ENCODE data around the gene UPP1. TPM values are rescaled to one million over a fixed set of nuclear protein-coding genes. Genes with fewer than 3 reads are reported as not detected.

The UPP1 gene
- total RNA-seq, 4 donors from 2014 or later, result 15.4 to 24.0 (median 16.4) TPM

DNA sequence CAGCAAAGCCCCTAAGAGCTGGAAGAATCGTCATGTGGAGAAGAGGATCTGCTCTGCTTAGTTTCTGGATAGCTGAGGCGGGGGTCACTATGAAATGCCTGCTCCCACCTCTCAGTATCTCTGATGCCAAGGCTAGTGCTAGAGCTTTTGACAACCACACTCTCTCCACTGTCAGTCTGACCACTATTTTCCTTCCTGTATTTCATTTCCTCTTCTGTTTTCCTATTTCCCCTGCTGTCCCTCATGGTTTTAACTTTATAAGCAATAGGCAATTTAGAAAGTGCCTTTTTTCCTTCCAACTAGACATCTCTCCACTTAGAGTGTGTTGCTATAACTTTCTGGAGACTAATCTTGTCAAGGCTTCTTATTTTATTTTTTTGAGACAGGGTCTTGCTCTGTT lies 30.1 kb upstream of the UPP1 start:
- Histone ChIP-seq H3K27ac (no peak overlapping the region), H3K4me3 (no peak overlapping the region), H3K27me3 (no peaks in the 10 kb centered on the region), H3K9me3 (no peaks in the 10 kb centered on the region), H3K36me3 (no peaks in the 10 kb centered on the region), H3K4me1 (no peaks in the 10 kb centered on the region)
- TF ChIP-seq, protein P1, sequence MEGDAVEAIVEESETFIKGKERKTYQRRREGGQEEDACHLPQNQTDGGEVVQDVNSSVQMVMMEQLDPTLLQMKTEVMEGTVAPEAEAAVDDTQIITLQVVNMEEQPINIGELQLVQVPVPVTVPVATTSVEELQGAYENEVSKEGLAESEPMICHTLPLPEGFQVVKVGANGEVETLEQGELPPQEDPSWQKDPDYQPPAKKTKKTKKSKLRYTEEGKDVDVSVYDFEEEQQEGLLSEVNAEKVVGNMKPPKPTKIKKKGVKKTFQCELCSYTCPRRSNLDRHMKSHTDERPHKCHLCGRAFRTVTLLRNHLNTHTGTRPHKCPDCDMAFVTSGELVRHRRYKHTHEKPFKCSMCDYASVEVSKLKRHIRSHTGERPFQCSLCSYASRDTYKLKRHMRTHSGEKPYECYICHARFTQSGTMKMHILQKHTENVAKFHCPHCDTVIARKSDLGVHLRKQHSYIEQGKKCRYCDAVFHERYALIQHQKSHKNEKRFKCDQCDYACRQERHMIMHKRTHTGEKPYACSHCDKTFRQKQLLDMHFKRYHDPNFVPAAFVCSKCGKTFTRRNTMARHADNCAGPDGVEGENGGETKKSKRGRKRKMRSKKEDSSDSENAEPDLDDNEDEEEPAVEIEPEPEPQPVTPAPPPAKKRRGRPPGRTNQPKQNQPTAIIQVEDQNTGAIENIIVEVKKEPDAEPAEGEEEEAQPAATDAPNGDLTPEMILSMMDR (IDR thresholded peaks at IDR 0.05), result no peak
- no peak for TF ChIP-seq POLR2A (IDR thresholded peaks at IDR 0.05)
- no peak for DNase-seq

DNA sequence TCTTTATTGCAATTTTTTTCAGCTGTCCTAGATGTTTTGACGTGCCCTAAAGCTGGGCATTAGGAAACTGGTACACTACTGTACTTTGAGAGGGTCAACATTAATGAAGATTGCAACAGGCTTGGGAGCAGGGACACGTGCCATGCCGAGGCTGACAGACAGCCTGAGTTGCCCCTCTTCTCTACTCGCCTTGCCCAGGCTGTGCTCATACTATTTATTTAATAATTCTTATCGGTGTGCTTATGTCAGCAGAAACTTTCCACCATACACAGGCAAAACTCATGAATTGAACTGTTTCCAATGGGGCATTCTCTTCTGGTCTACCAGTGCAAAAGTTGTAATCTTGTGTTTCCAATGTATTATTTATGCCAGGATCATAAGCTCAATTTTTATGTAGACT lies 29.4 kb upstream of the UPP1 start:
- Histone ChIP-seq H3K9me3 (no peaks in the 10 kb centered on the region), H3K36me3 (no peaks in the 10 kb centered on the region), H3K4me1 (no peaks in the 10 kb centered on the region), H3K4me3 (no peak overlapping the region), H3K27ac (no peak overlapping the region), H3K27me3 (no peaks in the 10 kb centered on the region)
- no peak for DNase-seq
- TF ChIP-seq, protein P1 (IDR thresholded peaks at IDR 0.05), result no peak
- TF ChIP-seq POLR2A (IDR thresholded peaks at IDR 0.05), result no peak

DNA sequence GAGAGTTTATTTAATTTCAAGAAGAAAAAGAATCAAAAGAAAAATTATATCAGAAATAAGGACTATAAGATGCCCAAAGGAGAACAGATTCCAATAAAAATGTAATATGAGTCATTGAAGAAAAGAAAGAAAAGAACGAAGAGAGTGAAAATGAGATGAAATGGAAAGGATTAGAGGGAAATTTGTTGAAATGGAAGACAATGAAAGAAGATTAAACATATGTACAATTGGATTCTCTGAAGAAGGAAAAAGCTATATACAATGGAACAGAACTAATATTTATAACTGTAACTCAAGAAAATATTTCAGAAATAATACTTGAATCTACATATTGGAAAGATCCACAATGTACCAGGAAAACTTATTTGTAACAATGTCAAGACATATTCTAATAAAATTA lies 25.1 kb upstream of the UPP1 start:
- Histone ChIP-seq H3K4me1 (no peaks in the 10 kb centered on the region), H3K27me3 (no peaks in the 10 kb centered on the region), H3K27ac (no peak overlapping the region), H3K9me3 (no peaks in the 10 kb centered on the region), H3K36me3 (no peaks in the 10 kb centered on the region), H3K4me3 (no peak overlapping the region)
- no peak for DNase-seq
- TF ChIP-seq POLR2A (IDR thresholded peaks at IDR 0.05), result no peak
- TF ChIP-seq, protein P1 (IDR thresholded peaks at IDR 0.05), result no peak

DNA sequence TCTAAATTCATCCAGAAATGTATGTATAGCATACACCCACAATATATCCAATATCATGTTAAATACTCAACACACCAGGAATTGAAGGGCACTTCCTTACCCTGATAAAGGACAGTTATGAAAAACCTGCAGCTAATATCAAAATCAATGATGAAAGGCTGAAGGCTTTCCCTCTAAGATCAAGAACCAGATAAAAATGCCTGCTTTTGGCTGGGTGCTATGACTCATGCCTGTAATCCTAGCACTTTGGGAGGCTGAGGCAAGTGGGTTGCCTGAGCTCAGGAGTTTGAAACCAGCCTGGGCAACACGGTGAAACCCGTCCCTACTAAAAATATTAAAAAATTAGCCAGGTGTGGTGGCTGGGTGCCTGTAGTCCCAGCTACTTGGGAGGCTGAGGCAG lies 21.6 kb upstream of the UPP1 start:
- H3K36me3 ChIP-seq, result no peaks in the 10 kb centered on the region
- H3K27me3 ChIP-seq, result no peaks in the 10 kb centered on the region
- H3K9me3 ChIP-seq, result no peaks in the 10 kb centered on the region
- H3K27ac ChIP-seq, result no peak overlapping the region
- no peak for TF ChIP-seq POLR2A (IDR thresholded peaks at IDR 0.05)
- TF ChIP-seq, protein P1 (IDR thresholded peaks at IDR 0.05), result no peak
- no peak for DNase-seq
- H3K4me3 ChIP-seq, result no peak overlapping the region
- H3K4me1 ChIP-seq, result no peaks in the 10 kb centered on the region

DNA sequence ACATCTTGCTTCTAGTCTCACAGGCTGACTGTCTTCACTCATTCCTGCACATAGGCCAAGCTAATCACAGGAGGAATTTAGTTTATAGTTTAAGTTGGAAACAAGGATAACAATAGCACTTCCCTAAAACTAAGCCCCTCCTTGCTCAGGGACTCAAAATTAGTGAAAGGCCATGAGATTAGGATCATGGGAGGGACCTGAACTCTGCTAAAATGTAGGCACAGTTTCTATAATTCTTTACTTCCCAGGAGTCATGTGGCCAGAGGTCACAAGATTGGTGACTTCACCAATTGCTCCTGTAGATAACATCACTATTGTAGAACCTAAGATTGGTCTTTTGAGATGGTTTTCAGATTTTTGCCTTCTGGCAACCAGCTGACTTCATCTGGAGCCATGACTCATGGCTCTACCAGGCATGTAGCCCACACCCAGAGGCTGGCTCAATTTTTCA lies 14.8 kb upstream of the UPP1 start:
- H3K4me1 ChIP-seq, result peaks cover 0 to 5% (median 0%) of the 10 kb centered on the region in 4 donors
- no peaks in the 10 kb centered on the region for H3K36me3 ChIP-seq
- H3K27ac ChIP-seq, result no peak overlapping the region
- no peak for DNase-seq
- H3K27me3 ChIP-seq, result no peaks in the 10 kb centered on the region
- TF ChIP-seq, protein P1 (IDR thresholded peaks at IDR 0.05), result no peak
- TF ChIP-seq POLR2A (IDR thresholded peaks at IDR 0.05), result no peak
- H3K4me3 ChIP-seq, result no peak overlapping the region
- H3K9me3 ChIP-seq, result no peaks in the 10 kb centered on the region

DNA sequence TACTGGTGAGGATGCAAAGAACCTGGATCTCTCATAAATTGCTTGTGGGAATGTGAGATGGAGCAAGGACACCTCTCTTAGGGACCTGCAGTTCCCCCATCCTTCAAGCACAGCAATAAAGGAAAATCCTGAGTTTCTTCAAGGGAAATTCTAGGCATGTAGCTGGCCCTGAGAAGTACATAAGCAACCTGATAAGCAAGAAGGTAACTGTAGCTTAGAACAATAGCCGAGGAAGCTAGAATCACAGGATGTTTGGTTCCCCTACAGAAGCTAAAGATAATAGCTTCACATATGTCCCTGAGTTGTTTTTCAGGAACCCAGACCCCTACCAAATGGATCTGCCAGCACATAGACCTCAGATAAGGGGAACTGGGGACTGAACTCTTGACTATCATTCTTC lies 11.6 kb upstream of the UPP1 start:
- no peaks in the 10 kb centered on the region for H3K27me3 ChIP-seq
- TF ChIP-seq, protein P1 (IDR thresholded peaks at IDR 0.05), result no peak
- no peak for TF ChIP-seq POLR2A (IDR thresholded peaks at IDR 0.05)
- peaks cover 0 to 5% (median 0%) of the 10 kb centered on the region in 4 donors for H3K4me1 ChIP-seq
- H3K27ac ChIP-seq, result no peak overlapping the region
- no peak for DNase-seq
- no peaks in the 10 kb centered on the region for H3K36me3 ChIP-seq
- no peaks in the 10 kb centered on the region for H3K9me3 ChIP-seq
- H3K4me3 ChIP-seq, result no peak overlapping the region

All from Peyer's patch (tissue), 4 donors.